Right hindlimb (tissue), 1 donor: Measurements from ENCODE around the gene DPP7.
"Not testable (repeated sequence)": the region's sequence is repeated elsewhere in the genome, so short reads cannot be mapped to it uniquely, and the experiment has no call there.

Source experiments
- DNase-seq: peaks from one replicate; pipeline ENCODE4 v3.0.0-alpha.2; 2018

Gene DPP7

DNA sequence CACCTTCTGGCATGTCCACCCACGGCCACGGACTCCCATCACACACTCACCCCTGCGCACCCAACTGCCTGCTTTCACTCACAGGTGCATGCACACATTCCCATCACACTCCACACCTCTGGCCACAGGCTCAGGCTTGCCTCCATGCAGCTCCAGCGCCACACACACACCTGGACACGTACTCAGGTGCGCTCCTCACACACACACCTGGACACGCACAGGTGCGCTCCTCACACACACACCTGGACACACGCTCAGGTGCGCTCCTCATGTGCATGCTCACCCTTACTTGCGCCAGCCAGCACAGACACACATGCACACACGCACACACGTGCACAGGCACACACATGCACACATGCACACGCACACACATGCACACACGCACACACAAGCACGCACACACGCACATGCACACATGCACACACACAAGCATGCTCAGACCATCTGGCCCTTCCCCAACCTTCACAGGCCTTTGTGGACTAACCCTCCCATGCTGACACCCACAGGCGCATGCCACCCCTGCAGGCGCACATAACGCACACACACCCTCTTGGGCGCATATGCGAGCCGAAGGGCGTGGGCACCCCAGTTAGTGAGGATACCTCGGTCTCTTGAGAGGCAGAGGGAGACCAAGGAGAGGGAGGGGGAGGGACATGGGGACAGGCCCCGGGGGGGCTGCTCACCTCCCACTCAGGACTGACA, 32.7 kb upstream of the DPP7 start:
- DNase-seq, result no peak

GRCh38 chr9:137146527-137146918, 32.0 kb upstream of the DPP7 start:
- no peak for DNase-seq

GRCh38 chr9:137145731-137146526, 31.4 kb upstream of the DPP7 start:
- DNase-seq, result no peak

DNA sequence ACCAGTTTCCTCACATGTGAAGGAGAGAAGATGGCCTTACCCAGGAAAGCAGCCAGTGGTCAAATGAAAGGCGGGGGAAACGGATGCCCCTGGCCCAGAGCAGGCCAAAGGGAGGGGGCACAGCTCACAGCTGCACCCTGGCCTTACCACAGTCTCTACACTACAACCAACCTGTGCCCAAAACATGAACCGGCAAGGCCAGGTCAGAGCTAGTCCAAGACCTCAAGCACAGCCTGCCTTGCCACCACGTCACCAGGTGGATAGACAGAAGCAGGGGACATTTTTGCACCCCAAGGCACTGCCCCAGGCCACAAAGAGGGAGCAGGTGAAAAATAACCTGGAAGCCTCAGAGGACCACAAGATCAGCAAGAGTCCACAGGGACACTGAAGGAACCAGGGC, 28.9 kb upstream of the DPP7 start:
- no peak for DNase-seq

GRCh38 chr9:137141976-137142936, 27.7 kb upstream of the DPP7 start:
- DNase-seq, result no peak

GRCh38 chr9:137141050-137141810, 26.7 kb upstream of the DPP7 start:
- no peak for DNase-seq

GRCh38 chr9:137140151-137141012, 25.8 kb upstream of the DPP7 start:
- DNase-seq, result no peak

DNA sequence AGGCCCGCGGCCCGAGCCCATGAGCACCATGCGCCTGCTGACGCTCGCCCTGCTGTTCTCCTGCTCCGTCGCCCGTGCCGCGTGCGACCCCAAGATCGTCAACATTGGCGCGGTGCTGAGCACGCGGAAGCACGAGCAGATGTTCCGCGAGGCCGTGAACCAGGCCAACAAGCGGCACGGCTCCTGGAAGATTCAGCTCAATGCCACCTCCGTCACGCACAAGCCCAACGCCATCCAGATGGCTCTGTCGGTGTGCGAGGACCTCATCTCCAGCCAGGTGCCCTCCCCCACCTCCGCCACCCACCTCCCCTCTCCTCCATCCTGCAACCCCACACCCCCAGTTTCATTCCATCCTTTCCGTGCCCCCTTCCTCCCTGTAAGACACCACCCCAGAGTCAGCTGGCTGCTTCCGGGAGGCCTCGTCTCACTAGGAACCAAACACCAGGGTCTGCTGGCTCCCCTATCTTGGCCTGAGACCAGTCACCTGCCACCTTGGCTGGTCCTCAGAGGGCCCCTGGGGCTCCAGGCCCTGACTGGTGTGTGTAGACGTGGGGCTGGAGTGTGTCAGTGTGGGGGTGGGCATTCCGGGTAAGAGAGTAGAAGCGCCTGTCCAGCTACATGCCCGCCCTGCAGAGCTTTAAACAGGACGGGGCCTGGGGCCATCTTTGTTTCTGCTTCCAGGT, 25.1 kb upstream of the DPP7 start:
- no peak for DNase-seq

GRCh38 chr9:137138722-137139467, 24.4 kb upstream of the DPP7 start, which contains the start of gene GRIN1:
GRIN1 (plus strand) TSS chr9:137139154; CDS start chr9:137139487, 333 bp downstream.
- DNase-seq, result no peak

GRCh38 chr9:137138058-137138721, 23.7 kb upstream of the DPP7 start:
- DNase-seq, result no peak

DNA sequence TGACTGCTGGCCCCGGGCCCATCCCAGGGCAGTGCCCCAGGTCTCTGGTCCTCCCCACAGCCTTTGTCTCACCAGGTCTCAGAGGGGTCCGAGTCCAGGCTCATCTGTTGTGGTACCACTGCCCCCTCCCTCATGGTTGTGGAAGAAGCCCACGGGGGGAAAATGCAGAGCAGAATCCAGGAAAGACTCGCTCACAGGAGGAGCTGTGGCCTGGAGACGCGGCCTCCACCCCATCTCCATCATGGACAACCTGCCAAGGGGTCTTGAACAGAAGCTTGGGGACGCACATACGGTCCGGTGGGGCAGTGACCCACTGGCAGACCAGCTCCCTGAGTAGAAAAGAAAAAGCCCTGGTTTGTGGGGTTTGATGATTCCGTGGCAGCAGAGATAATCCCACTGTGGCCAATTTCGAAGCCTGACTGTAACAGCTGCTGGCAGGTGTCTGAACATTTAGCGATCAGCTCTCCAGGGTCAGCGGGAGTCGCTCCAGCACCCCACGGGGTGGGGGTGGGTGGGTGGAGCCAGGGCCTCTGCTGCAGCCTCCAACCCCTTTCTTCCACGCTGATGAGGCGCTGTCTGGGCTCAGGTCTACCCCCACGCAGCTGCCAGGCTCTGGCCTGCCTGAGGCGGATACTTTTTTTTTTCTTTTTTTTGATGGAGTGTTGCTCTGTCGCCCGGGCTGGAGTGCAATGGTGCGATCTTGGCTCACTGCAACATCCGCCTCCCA, 22.5 kb upstream of the DPP7 start:
- no peak for DNase-seq

GRCh38 chr9:137136261-137136880, 21.8 kb upstream of the DPP7 start:
- no peak for DNase-seq

- not testable (repeated sequence) for DNase-seq
Observed at GRCh38 chr9:137135154-137135553, 20.6 kb upstream of the DPP7 start.

DNA sequence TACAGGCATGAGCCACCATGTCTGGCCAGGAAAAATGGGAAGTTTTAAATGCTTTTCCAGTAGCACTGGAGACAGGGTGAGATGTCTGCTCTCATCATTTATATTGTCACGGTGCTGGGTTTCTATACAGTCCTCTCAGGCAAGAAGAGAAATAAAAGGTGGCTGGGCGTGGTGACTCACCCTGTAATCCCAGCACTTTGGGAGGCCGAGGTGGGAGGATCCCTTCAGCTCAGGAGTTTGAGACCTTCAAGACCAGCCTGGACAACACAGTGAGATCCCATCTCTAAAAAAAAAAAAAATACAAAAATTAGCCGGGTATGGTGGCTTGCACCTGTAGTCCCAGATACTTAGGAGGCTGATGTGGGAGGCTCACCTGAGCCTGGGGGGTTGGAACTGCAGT, 19.7 kb upstream of the DPP7 start:
- no peak for DNase-seq

GRCh38 chr9:137130176-137130755, 15.7 kb upstream of the DPP7 start:
- no peak for DNase-seq

DNA sequence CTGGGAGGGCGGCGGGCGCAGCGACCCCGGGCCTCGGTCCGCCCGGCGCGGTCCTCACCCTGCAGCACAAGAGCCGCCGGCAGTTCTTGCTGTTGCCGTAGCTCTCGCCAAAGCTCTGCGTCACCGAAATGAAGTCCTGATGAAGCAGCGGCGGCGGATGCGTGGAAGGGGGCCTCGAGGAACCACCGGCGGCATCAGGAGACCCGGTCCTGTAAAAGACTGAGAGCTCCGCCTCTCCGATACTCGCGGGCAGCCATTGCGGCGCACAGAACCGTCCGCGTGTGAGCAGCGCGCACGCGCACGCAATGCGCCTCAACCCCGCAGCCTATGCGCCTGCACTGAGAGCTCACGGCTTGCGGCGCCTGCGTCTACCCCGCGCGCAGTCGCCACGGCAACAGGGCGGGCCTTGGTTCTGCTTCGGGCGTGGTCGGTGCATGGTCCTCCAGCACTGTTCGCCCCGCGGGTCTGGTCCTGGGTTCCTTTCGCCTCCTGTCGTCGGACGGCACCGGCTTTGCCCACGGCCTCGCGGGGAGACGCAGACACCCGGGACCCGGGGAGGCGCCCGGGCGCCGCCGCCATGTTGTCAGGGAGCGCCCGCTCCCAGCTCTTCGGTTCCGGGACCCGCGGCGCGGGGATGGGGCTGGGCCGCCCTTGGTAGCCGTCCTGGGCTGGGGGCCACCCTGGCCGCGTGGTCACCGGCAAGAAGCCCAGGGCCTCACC, 15.1 kb upstream of the DPP7 start:
- DNase-seq, result peak; percentile 91

DNA sequence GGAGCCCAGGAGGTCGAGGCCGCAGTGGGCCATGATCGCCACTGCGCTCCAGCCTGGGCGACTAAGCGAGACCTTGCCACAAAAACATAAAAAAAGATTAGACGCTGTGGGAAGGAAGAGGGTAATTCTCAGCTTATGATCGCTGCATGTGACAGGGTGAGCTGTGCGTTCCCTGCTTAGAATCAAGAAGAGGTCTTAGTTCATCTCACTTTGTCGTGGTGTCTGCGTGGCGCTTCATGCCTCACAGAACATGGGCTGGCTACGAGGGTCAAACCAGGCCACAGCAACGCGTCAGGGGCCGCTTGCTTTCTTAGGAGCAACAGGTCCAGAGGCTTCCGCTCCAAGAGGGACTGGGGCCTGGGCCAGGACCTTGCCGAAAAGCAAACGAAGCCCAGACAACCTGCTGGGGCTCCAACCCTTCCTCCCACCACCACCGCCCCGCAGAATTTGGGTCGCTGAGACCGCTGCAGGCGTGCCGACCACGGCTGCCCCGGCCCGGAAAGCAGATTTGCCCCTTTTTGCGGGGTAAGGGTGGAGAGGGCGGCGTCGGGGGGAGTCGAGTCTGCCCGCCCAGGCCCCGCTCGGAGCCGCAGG, 14.4 kb upstream of the DPP7 start:
- DNase-seq, result no peak
